Activated CD4-positive, alpha-beta T cell treated with anti-CD3 and anti-CD28 coated beads, Interleukin-2, amount 50 U/mL, for 48 hours (primary cell): ENCODE results near the gene HARS1.
"Not testable (repeated sequence)": the region's sequence is repeated elsewhere in the genome, so short reads cannot be mapped to it uniquely, and the experiment has no call there.

ENCODE experiments used
- DNase-seq, 2 experiments: peaks; one replicate each; pipeline ENCODE4 v3.0.0-alpha.2; 2020

Gene HARS1, protein sequence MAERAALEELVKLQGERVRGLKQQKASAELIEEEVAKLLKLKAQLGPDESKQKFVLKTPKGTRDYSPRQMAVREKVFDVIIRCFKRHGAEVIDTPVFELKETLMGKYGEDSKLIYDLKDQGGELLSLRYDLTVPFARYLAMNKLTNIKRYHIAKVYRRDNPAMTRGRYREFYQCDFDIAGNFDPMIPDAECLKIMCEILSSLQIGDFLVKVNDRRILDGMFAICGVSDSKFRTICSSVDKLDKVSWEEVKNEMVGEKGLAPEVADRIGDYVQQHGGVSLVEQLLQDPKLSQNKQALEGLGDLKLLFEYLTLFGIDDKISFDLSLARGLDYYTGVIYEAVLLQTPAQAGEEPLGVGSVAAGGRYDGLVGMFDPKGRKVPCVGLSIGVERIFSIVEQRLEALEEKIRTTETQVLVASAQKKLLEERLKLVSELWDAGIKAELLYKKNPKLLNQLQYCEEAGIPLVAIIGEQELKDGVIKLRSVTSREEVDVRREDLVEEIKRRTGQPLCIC

DNA sequence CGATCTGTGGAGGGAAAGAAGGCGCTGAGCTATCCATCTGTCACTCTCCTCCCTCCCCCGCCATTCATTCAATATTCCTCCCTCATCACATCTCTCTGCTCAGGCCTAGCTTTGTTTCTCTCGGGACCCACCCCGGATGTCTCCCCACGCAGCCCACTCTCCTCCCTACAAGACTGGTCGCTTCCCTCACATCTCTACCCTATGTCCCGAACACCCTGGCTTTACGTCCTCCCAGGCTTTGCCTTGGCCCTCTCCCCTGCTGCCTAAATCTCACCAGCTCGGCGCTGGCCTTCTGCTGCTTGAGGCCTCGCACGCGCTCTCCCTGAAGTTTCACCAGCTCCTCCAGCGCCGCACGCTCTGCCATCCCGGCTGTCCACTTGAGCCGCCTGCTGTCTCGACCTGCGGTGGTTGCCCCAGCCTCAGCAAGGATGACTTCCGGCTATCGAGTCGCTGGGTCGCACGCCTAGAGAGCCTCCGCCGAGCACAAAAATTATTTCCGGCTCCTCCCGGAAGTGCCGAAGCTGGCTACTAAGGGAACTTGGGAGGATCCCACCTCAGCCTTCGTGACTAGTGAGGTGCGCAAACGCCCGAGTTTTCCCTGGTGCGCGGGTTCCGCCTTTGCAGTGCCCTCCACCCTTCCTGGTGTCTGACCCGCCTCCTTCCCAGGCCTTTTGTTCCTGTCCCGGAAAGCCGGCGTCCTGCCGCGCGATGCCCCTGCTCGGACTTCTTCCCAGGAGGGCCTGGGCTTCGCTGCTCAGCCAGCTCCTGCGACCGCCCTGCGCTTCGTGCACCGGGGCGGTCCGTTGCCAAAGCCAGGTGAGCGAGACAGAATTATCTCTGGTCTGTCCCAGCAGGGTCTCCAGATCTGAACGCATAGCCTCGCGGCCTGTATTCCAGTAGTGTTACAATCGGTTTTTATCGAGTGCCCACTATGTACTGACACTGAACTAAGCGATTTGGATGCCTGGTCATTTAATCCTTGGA lies at the start of gene HARS1, which contains the start of gene HARS2:
TSS of gene HARS1 (minus strand) at position 430 of the 984 bp plus-strand sequence. CDS start at position 364, 66 bp downstream.
TSS of gene HARS2 (plus strand) at position 515 of the 984 bp plus-strand sequence. CDS start at position 709, 194 bp downstream.
- DNase-seq = peak; percentile 82 to 90

DNA sequence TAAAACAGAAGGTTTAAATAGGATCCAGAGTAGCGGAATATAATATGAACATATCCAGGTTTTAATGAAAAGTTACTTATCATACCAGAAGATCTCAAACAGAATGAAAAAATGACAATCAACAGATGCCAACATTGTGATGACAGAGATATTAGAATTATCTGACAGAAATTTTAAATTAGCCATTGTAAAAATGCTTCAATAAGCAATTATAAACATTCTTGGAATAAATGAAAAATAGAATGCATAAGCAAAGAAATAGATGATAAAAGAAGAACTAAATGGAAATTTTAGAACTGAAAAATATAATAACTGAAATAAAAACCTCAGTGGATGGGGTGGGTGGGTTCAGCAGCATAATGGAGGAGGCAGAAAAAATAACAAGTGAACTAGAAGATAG lies 46.3 kb upstream of the HARS1 start:
- no peak for DNase-seq

DNA sequence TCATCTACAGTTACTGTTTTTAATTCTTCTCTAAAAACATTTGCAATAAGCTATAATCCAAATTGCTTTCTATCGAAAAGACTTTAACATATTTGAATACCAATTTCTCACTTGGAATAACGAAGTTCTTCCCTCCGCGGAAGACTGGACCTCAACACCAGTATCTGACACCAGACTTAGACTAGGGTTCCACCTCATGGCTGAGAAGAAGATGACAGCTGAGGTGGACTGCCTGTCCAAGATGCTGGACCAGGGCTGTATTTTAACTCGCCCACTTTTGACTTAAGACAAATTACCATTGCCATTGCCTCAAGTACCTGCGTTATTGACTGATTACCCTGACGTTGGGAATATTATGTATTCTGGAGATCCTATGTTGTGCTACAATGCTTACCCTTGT lies 43.2 kb upstream of the HARS1 start:
- DNase-seq = no peak

DNA sequence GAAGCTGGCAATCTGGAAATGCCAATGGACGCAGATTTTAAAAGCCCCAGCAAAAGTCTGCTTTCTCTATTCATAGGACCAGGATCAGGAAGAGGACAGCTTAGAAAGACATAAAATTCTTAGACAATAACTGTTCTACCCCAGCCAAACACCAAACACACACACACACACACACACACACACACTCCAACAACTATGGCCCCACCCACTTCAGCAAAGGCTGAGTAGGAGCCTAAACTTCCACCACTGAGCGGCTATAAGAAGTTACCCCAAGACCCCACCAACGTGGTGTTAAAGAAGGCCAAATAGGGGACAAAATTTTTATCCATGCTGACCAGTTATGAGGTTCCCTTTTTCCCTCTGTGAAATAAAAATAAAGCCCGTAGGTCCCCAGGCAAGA lies 41.9 kb upstream of the HARS1 start:
- DNase-seq = no peak

DNA sequence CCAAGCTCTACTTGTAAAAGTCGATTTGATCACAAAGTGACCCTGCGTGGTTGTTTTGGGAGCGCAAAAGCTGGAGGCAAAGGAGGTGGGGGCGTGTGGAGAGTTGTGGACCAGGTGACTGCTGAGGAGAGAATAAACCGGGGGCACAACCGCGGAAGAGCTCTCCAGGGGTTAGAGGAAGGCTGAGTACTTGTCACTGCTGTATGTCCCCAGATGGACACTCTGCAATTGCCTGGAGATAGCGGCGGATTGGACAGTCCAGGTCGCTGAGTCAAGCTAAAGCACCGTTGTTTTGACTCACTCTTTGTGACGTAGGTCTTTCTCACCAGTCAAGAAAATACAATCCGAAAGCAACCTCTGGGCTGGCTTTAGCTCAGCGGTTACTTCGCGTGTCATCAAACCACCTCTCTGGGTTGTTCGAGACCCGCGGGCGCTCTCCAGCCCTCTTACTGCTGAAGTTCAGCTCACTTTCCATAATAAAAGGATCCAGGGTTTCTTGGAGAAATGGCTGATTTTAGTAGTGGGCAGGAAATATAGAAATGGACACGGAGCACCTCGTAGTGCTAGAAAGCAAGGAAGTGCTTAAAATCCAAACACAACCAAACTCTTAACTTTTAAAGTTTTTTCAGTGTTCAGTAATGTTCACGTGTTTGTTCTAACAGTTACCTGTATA lies 34.8 kb upstream of the HARS1 start:
- DNase-seq = peak; percentile 80 to 85

DNA sequence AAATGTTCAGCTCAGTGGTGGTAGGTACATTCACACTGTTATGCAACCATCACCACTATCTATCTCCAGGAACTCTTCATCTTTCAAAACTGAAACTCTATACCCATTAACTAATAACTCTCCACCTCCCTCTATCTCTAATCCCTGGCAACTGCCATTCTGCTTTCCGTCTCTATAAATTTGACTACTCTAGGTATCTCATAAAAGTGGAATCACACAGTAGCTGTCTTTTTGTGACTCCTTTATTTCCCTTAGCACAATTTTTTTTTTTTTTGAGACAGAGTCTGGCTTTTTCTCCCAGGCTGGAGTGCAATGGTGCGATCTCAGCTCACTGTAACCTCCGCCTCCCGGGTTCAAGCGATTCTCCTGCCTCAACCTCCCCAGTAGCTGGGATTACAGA lies 30.2 kb upstream of the HARS1 start:
- not testable (repeated sequence) for DNase-seq

DNA sequence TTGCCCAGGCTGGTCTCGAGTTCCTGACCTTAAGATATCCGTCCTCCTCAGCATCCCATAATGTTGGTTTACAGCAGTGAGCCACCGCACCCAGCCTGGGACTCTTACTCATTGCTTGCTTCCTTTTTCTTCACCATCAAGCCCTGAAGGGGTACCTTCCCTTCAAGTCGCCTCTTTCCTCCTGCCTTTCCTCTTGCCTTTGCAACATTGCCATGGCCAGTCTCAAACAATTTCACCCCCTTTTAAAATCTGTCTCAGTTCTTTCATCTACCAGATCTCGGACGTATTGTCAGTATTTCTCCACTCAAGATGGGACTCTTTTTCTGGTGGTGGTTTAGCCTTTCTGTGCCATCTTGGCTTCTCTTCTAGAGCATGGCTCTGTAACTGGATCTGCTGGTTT lies 29.6 kb upstream of the HARS1 start:
- DNase-seq = not testable (repeated sequence)

DNA sequence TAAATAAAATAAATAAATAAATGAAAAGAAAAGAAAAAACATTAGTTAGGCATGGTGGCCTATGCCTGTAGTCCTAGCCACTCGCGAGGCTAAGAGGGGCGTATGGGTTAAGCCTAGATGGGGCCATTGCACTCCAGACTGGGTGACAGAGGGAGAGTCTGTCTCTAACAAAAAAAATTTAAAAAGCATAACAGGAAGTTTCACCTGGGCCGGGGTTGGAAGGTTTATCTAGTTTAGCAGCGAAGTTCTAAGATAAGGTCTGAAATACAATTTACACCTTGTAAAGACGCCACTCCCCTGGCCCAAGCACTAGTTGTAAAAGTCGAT lies 27.1 kb upstream of the HARS1 start:
- no peak for DNase-seq

DNA sequence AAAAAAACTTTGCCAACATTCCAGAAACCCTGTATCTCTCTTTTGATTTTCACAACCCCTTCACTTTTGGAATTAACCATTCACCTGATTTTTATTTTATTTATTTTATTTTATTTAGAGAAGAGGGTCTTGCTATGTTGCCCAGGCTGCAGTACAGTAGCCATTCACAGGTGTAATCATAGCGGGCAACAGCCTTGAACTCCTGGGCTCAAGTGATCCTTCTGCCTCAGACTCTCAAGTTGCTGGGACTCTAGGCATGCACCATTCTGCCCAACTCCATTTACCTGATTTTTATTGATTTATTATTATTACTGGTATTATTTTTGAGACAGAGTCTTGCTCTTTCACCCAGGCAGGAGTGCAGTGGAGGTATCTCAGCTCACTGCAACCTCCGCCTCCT lies 25.1 kb upstream of the HARS1 start:
- not testable (repeated sequence) for DNase-seq

DNA sequence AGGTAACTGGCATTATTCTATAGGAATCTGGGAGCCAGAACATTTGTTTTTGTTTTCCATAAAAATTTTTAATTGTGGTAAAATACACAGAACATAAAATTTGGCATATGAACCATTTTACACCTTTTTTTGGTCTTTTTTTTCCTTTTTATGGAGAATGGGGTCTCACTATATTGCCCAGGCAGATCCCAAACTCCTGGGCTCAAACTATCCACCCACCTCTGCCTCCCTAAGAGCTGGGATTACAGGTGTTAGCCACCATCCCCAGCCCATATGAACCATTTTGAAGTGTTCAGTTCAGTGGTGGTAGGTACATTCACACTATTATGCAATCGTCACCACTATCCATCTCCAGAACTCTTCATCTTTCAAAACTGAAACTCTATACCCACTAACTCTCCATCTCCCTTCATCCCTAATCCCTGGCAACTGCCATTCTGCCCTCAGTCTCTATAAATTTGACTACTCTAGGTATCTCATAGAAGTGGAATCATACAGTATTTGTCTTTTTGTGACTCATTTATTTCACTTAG lies 22.5 kb upstream of the HARS1 start:
- no peak for DNase-seq

DNA sequence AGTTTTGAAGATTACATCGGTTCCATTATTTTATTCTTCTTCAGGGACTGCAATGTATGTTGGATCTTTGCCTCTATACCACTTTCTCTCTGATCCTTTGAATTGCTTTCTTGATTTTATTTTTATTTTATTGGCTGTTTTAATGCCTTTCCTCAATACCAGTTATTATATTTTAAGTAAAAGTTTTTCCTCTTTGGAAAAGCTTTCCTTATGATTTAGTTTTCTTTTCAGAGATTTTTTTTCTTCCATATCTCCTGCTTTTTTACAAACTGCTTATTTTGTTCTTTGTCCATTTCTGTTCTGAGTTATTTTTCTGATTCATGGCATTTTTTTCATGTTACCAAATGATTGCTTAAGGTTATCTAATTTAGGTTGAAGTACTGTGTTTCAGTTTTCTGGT lies 20.6 kb upstream of the HARS1 start:
- DNase-seq = no peak

DNA sequence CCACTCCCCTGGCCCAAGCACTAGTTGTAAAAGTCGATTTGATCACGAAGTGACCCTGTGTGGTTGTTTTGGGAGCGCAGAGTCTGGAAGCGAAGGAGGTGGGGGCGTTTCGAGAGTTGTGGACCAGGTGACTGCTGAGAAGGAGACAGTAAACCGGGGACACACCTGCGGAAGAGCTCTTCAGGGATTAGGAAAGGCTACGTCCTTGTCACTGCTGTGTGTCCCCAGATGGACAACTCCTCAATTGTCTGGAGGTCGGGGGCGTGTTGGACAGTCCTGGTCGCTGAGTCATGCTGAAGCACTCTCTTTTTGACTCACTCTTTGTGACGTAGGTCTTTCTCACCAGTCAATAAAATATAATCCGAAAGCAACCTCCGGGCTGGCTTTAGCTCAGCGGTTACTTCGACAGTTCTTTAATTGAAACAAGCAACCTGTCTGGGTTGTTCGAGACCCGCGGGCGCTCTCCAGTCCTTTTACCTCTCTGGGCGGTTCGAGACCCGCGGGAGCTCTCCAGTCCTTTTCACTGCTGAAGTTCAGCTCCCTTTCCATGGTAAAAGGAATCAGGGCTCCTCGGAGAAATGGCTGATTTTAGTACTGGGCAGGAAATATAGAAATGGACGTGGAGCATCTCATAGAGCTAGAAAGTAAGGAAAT lies 19.9 kb upstream of the HARS1 start:
- DNase-seq = peak; percentile 79 to 86

DNA sequence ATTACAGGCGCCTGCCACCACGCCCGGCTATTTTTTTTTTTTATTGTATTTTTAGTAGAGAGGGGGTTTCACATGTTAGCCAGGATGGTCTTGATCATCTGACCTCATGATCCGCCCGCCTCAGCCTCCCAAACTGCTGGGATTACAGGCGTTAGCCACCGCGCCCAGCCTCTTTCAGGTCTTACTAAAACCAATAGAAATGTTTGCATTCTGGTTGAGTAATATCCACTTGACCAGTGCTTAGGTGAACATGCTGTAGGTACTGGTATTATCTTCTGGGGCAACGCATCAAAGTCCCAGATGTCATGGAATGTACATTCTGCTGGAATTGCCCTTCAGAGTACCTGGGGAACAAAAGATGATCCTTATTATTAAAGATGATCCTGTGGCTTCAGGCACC lies 17.6 kb upstream of the HARS1 start:
- not testable (repeated sequence) for DNase-seq

DNA sequence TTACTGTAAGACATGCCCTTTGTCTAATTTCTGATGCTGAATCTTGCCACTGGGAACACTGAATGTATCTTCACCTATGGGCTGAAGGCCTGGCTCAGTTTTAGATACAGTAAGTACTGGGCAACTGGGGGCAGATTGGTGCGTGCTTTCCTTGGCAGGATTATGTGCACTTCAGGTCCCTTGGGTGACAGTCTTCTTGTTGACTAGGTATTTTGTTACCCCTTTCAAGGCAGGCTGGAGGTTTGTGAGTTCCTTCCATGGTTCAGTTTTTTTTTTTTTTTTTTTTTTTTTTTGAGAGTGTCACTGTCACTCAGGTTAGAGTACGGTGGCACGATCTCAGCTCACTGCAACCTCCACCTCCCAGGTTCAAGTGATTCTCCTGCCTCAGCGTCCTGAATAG lies 16.6 kb upstream of the HARS1 start:
- no peak for DNase-seq

DNA sequence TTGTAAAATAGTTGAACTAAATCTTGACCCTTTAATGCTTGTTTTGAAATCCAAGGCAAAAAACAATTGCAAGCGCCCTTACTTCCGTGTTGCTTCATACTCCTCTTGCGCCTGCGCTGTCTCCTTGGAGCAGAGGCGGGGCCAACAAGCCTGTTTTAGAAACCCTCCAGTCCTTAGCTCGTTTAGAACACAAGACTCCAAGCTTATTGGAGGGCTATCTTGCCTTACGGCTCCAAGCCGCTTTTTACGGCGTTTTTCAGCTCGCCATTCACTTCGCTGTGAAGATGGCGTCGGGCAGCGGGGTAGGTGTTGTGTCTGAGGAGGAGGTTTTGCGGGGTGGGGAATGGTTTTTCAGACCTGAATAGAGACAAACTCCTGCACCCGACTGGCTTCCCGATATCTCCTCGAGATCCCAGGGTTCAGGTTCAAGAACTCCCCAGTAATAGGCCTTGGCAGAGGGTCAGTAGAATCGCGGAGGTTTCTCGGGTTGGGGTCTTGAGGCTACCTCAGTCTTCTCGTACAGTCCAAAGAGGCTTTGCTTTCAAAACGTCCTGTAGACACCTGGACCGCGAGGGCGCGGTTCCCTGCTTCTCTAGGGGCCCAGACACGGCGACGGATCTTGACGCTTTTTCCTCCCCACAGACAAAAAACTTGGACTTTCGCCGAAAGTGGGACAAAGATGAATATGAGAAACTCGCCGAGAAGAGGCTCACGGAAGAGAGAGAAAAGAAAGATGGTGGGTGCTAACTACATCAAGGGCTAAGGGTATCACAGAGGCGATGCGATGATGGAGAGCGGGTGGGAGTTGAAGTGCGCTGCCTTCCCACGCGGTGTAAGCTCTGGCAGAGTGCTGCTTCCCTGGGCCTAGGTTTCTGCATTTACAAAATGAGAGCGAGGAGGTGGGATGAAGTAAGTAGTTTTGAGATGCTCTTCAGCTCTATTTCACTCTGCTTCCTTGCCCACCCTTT lies 9.3 kb upstream of the HARS1 start, which contains the start of gene ZMAT2:
TSS of gene ZMAT2 (plus strand) at position 271 of the 968 bp plus-strand sequence. CDS start at position 285, 14 bp downstream.
- peak; percentile 90 to 94 for DNase-seq

DNA sequence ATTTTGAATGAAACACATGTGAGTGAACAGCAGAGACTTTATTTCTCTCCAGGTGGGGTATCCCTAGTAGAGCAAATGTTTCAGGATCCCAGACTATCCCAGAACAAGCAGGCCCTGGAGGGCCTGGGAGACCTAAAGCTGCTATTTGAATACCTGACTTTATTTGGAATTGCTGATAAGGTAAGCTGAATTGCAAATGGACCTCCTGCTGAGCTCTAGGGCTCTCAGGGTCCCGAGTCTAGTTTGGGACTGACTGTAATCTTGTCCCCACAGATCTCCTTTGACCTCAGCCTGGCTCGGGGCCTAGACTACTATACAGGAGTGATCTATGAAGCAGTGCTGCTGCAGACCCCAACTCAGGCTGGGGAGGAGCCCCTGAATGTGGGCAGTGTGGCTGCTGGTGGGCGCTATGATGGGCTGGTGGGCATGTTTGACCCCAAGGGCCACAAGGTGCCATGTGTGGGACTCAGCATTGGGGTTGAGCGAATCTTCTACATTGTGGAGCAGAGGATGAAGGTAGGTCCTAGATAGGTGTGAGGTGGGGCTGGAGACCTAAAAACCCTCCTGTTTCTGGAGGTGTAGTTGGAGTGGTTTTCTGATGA lies 5.8 kb upstream of the HARS1 start:
- DNase-seq = no peak

DNA sequence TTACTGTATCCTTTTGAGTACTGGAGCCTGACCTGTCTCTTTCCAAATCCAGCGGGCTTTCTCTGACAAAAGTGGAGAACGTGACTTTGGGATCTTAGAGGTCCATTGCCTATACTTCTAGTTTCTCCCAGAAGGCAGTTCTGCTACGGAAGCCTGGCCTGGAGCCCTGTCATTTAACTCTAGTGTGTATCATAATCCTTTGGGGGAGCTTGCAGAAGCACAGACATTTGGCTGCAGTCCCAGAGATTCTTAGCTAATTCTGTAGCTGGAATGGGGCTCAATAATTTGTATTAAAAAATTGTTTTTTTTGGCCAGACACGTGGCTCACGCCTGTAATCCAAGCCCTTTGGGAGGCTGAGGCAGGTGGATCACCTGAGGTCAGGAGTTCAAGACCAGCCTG lies 3.1 kb upstream of the HARS1 start:
- DNase-seq = no peak

DNA sequence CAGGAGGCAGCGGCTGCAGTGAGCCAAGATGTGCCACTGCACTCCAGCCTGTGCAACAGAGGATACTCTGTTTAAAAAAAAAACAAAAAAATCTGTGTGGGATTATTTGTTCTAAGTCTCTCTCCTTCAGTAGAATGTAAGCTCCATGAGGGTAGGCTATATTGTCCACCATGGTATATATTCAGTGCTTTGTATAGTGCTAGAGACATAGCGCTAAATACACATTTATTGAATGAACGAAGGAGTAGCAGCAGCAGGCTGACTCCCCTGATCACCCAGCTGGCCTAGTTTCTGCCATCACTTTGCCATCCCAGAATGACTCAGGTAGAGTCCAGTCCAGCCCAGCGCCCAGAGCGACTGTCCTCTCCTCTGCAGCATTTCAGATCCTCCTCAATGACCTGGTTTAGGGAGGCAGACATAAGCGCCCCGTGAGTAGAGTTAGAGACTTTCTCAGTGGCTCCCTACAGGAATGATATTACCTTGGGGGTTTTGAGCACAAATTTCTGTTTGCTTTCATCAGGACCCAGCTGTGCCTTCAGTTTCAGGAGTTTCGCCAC lies 716 bp downstream of the HARS1 start:
- no peak for DNase-seq

DNA sequence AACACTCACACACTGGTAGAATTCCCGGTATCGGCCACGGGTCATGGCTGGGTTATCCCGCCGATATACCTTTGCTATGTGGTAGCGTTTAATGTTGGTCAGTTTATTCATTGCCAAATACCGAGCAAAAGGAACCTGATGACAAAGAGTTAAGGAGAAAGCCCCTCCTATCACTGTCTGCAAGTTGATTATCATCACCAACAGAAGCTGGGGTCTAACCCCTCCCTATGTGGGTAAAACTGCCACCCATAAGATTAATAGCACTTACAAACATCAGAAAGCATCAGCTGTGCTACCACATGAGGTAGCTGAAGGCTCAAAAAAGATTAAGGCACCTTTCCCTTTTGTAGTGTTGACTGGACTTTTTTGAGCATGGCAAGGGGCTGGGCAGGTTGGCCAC lies 12.2 kb downstream of the HARS1 start:
- DNase-seq = no peak

DNA sequence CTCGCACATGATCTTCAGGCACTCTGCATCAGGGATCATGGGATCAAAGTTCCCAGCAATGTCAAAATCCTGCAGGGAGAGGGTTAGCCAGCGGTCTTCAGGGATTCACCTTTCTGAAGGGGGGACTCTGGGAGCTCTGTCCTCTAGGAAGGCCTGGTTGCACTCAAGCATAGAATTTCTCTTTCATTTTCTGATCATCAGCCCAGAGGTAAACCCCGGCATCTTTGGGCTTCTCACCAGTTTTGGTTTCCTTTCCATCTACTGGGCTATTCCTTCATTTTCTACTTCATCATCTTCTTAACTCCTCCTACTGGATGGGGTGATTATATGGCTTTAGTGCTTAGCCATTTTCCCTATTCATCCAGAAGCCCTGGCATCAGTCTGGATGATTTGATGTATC lies 13.2 kb downstream of the HARS1 start:
- DNase-seq = no peak
